Sigmoid colon (tissue), 7 donors: ENCODE data around the gene CHCHD1. TPM values are rescaled to one million over a fixed set of nuclear protein-coding genes. Genes with fewer than 3 reads are reported as not detected.
A peak's percentile ranks its signal among the peaks of the same experiment; 100 is the strongest.
"Not testable (repeated sequence)": the region's sequence is repeated elsewhere in the genome, so short reads cannot be mapped to it uniquely, and the experiment has no call there.

Source experiments
- DNase-seq: peaks from one replicate; pipeline ENCODE4 v3.0.0-alpha.2; 2019
- H3K27ac ChIP-seq, 4 donors: fragments of 200-600 bp; sonication (generic); one replicate each; pipeline ENCODE4 v1.5.1; 2016 to 2019; ENCODE audit warnings: mild to moderate bottlenecking in 1 of 4
- H3K27me3 ChIP-seq, 3 donors: fragments of 200-600 bp; sonication (generic); one replicate each; pipeline ENCODE4 v1.5.1; 2019; ENCODE audit warnings: mild to moderate bottlenecking in 1 of 3
- H3K36me3 ChIP-seq, 4 donors: fragments of 200-600 bp; sonication (generic); one replicate each; pipeline ENCODE4 v1.5.1; 2016 to 2019
- H3K4me1 ChIP-seq, 4 donors: fragments of 200-600 bp; sonication (generic); one replicate each; pipeline ENCODE4 v1.5.1; 2017 to 2019
- H3K4me3 ChIP-seq, 4 donors: fragments of 200-600 bp; sonication (generic); one replicate each; pipeline ENCODE4 v1.5.1; 2017 to 2019; ENCODE audit warnings: mild to moderate bottlenecking in 2 of 4, moderate library complexity in 1 of 4
- H3K9me3 ChIP-seq, 4 donors: fragments of 200-600 bp in 3 of 4; sonication (generic) in 3 of 4; one replicate each; pipeline versions ENCODE4 v1.5.1 to v1.6.1; 2013 to 2019
- CTCF ChIP-seq, 4 experiments: fragments of 450-650 bp in 3 of 4; fragments of 200-600 bp in 1 of 4; IDR thresholded peaks; one replicate each; pipeline ENCODE4 v1.5.1; 2016 to 2019; ENCODE audit warnings: antibody characterized with exemption in 4 of 4, mild to moderate bottlenecking in 3 of 4, moderate library complexity in 2 of 4
- EP300 ChIP-seq, 4 donors: sonication (generic); formaldehyde crosslinking; IDR thresholded peaks; one replicate each; pipeline ENCODE4 v1.6.1; 2017; ENCODE audit warnings: antibody characterized with exemption in 4 of 4
- POLR2A ChIP-seq, 2 donors: fragments of 450-650 bp; IDR thresholded peaks; one replicate each; pipeline ENCODE4 v1.6.1; 2016; ENCODE audit warnings: antibody characterized with exemption in 2 of 2, mild to moderate bottlenecking in 2 of 2, moderate library complexity in 2 of 2
- POLR2AphosphoS5 ChIP-seq, 4 donors: sonication (generic); formaldehyde crosslinking; IDR thresholded peaks; one replicate each; pipeline ENCODE4 v1.6.1; 2017; ENCODE audit warnings: antibody characterized with exemption in 4 of 4
- WGBS, 2 donors: extraction: QIAGEN DNeasy Blood & Tissue Kit; methylation state at CpG; one replicate each; pipeline ENCODE4 v1.1.7; 2013; 5-methylcytosine and 5-hydroxymethylcytosine counted together
- intact Hi-C: fragments of 100-400 bp; cut with DNase I; formaldehyde crosslinking; loops from one replicate; pipeline ENCODE4 v1.15.1; 2023
- polyA plus RNA-seq, 3 donors: library from polyadenylated mRNA; stranded (reverse); fragments of 200-250 nt; gene quantifications; one replicate each; pipeline ENCODE4 v1.2.3, GENCODE V29; 2013
- total RNA-seq, 4 donors: library from RNA; depleted of rRNA; stranded (reverse); fragments of >200 nt; gene quantifications; one replicate each; pipeline ENCODE4 v1.1.0, GENCODE V29; 2016
- donor health status: healthy with polysubstance abuse.
- donor health status: Bipolar disorder and iron deficiency.
- donor health status: healthy.

CHCHD1 gene
- total and polyA plus RNA-seq, 7 donors, result 28.1 to 134 (median 36.6) TPM

GRCh38 chr10:73785211-73785720 lies 3.4 kb downstream of the CHCHD1 start, which contains the start of gene ZSWIM8:
Gene ZSWIM8, plus strand, starts transcription at chr10:73785606. Its CDS starts 273 bp downstream, at chr10:73785879.
- peak; percentile 74 to 97 (median 88) for TF ChIP-seq POLR2AphosphoS5 (IDR thresholded peaks at IDR 0.05)
- TF ChIP-seq CTCF (IDR thresholded peaks at IDR 0.05), result no peak
- peak; percentile 57 to 76 for TF ChIP-seq POLR2A (IDR thresholded peaks at IDR 0.05)
- TF ChIP-seq EP300 (IDR thresholded peaks at IDR 0.05), result peak in 1 of 4 donors; percentile 33
- DNase-seq, result peak; percentile 95
- peak within 1 kb of the TSS; percentile 70 to 96 (median 80) for H3K4me3 ChIP-seq
- no peaks in the 10 kb centered on the region for H3K9me3 ChIP-seq
- intact Hi-C loops, result loop anchor here (2.0 kb wide), 1 partner anchor 26 kb away; the partner anchor contains the start of gene NDST2
- H3K4me1 ChIP-seq, result peaks cover 0 to 60% (median 58%) of the 10 kb centered on the region in 4 donors
- peaks cover 14 to 23% (median 15%) of the 10 kb centered on the region in 4 donors for H3K36me3 ChIP-seq
- H3K27ac ChIP-seq, result peak within 1 kb of the TSS; percentile 88 to 97 (median 90)
- 0% methylated on average over 36 of the region's 36 CpGs for WGBS, 2 donors
- H3K27me3 ChIP-seq, result no peaks in the 10 kb centered on the region

GRCh38 chr10:73785721-73786511 lies 4.1 kb downstream of the CHCHD1 start:
- TF ChIP-seq POLR2AphosphoS5 (IDR thresholded peaks at IDR 0.05) (no peak), CTCF (IDR thresholded peaks at IDR 0.05) (no peak), POLR2A (IDR thresholded peaks at IDR 0.05) (no peak), EP300 (IDR thresholded peaks at IDR 0.05) (no peak)
- Histone ChIP-seq H3K27me3 (no peaks in the 10 kb centered on the region), H3K4me1 (peaks cover 0 to 53% (median 52%) of the 10 kb centered on the region in 4 donors), H3K27ac (peak overlapping the region; percentile 88 to 97 (median 90)), H3K4me3 (peak overlapping the region; percentile 70 to 96 (median 80)), H3K9me3 (no peaks in the 10 kb centered on the region), H3K36me3 (peaks cover 20 to 28% (median 21%) of the 10 kb centered on the region in 4 donors)
- no peak for DNase-seq
- intact Hi-C loops, result loop anchor here (2.0 kb wide), 1 partner anchor 25 kb away; the partner anchor contains the start of gene NDST2
- WGBS, 2 donors, result 1% methylated on average over 54 of the region's 54 CpGs

GRCh38 chr10:73786512-73786885 lies 4.7 kb downstream of the CHCHD1 start:
- Histone ChIP-seq H3K4me3 (peak overlapping the region; percentile 70 to 96 (median 80)), H3K4me1 (peaks cover 0 to 48% (median 47%) of the 10 kb centered on the region in 4 donors), H3K27me3 (no peaks in the 10 kb centered on the region), H3K36me3 (peaks cover 26 to 34% (median 27%) of the 10 kb centered on the region in 4 donors), H3K27ac (peak overlapping the region; percentile 88 to 97 (median 90)), H3K9me3 (no peaks in the 10 kb centered on the region)
- intact Hi-C loops, result no loop called here
- no peak for DNase-seq
- TF ChIP-seq CTCF (IDR thresholded peaks at IDR 0.05) (no peak), POLR2A (IDR thresholded peaks at IDR 0.05) (no peak), EP300 (IDR thresholded peaks at IDR 0.05) (no peak), POLR2AphosphoS5 (IDR thresholded peaks at IDR 0.05) (no peak)
- WGBS, 2 donors, result 0 to 4% methylated on average over 2 of the region's 2 CpGs

GRCh38 chr10:73787031-73787800 lies 5.4 kb downstream of the CHCHD1 start:
- H3K27ac ChIP-seq, intact Hi-C loops, H3K9me3 ChIP-seq, H3K27me3 ChIP-seq: not testable (repeated sequence)
- H3K4me1 ChIP-seq, result peaks cover 0 to 48% (median 46%) of the 10 kb centered on the region in 4 donors
- peaks cover 32 to 41% (median 34%) of the 10 kb centered on the region in 4 donors for H3K36me3 ChIP-seq
- peak; percentile 46 for DNase-seq
- peak overlapping the region in 3 of 4 donors; percentile 73 to 96 (median 87) for H3K4me3 ChIP-seq
- 91% methylated on average over 21 of the region's 21 CpGs for WGBS, 2 donors
